Loucy (cell line): Measurements from ENCODE around the gene HIGD2B.

Experiments
- CTCF ChIP-seq: fragments of 200-600 bp; sonication (generic); conservative IDR thresholded peaks from 2 replicates; pipeline ENCODE4 v1.5.1; 2014; ENCODE audit warnings: mild to moderate bottlenecking, antibody characterized with exemption, low read length
- EZH2phosphoT487 ChIP-seq: fragments of 200-600 bp; IDR thresholded peaks from 2 replicates; pipeline ENCODE4 v1.6.1; 2018; ENCODE audit warnings: antibody characterized with exemption, mild to moderate bottlenecking, moderate library complexity, borderline replicate concordance

- TF ChIP-seq CTCF (no peak), EZH2phosphoT487 (no peak)
Measured at GRCh38 chr15:72727154-72727553, 41.2 kb upstream of the HIGD2B start.
